ENCODE measurements around the gene AOPEP.
"Not testable (repeated sequence)": the region's sequence is repeated elsewhere in the genome, so short reads cannot be mapped to it uniquely, and the experiment has no call there.

The AOPEP gene

GRCh38 chr9:94945197-94946144, 219.0 kb downstream of the AOPEP start:
- no peak for DNase-seq

DNA sequence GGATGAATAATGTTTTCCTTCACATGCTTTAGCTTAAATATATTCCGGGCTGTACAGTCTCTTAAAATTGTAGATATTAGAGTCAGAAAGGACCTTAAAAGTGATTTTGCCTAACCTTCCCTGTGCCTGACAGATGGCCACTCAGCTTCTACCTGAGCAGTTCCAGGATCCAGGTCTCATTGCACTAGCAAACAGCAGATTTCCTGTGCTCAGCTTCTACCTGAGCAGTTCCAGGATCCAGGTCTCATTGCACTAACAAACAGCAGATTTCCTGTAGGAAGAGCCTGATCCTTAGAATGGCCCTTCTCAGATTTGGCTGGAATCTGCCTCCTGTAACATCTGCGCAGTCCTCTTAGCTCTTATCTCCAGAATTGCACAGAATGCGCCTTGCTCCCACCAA, 219.8 kb downstream of the AOPEP start:
- no peak for DNase-seq

- no peak for DNase-seq
Measured at GRCh38 chr9:94948567-94949235, 222.2 kb downstream of the AOPEP start.

DNA sequence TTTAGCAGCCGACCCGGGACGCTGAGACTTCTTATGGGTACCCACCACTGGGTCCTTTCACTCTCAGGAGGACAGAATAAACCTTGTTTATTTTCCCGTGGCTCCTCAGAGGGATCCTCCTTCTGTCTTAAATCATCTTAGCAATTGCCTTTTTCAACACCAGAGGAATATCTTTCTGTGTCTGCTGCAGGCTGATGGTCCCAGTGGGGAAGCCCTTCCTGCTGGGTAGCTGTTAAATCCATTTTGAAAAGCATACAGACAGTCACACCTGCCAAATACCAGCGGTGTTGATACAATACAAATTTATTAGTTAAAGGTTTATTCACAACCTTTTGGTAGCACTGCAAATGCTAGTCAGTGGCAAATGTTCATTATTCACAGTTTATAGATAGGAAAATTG, 222.9 kb downstream of the AOPEP start:
- DNase-seq: no peak

- DNase-seq: no peak
Measured at GRCh38 chr9:94950040-94950578, 223.6 kb downstream of the AOPEP start.

- no peak for DNase-seq
Measured at GRCh38 chr9:94950579-94951323, 224.3 kb downstream of the AOPEP start.

DNA sequence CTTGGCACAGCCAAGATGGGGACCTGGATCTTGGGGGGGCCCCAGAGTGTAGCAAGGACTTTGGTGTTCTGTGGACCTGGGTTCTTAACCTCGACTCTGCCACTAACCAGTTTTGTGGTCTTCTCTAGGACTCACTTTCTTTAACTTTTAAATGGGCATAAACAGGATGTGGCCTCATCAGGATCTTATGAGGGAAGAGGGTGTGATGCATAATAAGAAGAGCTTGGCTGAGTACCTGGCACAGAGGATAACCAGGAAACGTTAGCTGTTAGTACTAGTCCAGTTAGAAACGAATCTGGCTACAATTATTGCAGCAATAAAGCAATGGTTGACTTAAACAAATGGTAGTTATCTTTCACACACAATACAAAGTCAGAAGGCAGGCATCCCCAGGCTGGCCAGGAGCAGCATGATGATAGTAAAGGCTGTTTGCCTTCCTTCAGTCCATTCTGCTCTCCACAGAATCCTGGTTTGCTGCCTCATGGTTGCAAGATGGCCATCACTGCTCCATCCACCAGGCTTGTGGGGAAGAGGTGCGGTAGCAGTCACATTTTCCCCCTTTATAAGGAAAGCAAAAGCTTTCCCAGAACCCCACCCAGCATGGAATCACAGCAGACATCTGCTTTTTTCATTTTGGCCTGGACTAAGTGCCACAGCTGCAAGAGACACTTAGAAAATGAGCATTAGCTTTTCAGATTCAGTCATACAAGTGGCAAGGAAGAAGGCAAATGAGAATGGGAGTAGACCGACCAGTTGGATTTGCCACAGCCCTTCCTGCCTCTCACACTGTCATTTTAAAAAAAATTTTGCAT, 225.0 kb downstream of the AOPEP start:
- DNase-seq: no peak

GRCh38 chr9:94952565-94953373, 226.3 kb downstream of the AOPEP start:
- DNase-seq: no peak

- no peak for DNase-seq
Measured at GRCh38 chr9:94956731-94957130, 230.2 kb downstream of the AOPEP start.

DNA sequence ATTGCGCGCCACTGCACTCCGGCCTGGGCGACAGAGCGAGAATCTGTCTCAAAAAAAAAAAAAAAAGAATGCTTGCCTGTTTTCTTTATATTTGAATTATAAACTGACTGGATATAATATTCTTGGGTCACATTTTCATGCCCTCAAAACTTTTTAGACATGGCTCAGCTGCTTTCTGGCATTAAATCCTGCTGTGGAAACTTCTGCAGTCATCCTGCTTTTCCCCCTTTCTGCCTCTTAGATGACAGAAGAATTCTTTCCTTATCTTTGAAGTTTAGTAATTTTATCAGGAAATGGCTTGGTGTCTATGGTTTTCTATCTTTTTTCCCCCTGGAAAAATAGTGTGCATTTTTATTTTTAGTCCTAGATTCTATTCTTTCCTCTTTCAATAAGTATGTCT, 234.5 kb downstream of the AOPEP start:
- DNase-seq: no peak

- DNase-seq: no peak
Measured at GRCh38 chr9:94961870-94962269, 235.4 kb downstream of the AOPEP start.

DNA sequence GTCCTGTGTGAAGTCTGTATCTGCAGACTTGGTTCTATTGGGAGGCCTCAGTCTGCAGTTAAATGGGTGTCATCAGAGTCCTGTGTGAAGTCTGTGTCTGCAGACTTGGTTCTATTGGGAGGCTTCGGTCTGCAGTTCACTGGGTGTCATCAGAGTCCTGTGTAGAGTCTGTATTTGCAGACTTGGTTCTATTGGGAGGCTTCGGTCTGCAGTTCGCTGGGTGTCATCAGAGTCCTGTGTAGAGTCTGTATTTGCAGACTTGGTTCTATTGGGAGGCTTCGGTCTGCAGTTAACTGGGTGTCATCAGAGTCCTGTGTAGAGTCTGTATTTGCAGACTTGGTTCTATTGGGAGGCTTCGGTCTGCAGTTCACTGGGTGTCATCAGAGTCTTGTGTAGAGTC, 239.1 kb downstream of the AOPEP start:
- DNase-seq: not testable (repeated sequence)

DNA sequence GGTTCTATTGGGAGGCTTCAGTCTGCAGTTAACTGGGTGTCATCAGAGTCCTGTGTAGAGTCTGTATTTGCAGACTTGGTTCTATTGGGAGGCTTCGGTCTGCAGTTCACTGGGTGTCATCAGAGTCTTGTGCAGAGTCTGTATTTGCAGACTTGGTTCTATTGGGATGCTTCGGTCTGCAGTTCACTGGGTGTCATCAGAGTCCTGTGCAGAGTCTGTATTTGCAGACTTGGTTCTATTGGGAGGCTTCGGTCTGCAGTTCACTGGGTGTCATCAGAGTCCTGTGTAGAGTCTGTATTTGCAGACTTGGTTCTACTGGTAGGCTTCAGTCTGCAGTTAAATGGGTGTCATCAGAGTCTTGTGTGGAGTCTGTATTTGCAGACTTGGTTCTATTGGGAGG, 239.5 kb downstream of the AOPEP start:
- not testable (repeated sequence) for DNase-seq

DNA sequence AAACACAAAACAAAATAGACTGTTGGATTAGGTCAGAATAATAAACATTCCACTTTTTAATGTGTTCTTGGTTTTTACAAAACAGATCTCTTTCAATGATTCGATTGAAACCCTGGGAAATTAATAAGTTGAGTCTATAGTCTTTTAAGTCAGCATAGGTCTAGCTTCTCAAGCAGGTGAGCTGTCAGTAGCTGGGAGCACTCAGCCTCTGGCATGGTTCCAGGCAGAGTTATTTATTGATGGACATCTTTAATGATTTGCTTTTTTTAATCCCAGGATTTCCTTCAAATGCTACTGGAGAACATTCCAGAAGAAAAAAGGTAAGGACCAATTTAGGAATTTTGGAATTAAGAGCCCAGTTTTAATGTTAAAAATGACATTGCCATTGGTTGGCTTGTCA, 241.0 kb downstream of the AOPEP start:
- no peak for DNase-seq

DNA sequence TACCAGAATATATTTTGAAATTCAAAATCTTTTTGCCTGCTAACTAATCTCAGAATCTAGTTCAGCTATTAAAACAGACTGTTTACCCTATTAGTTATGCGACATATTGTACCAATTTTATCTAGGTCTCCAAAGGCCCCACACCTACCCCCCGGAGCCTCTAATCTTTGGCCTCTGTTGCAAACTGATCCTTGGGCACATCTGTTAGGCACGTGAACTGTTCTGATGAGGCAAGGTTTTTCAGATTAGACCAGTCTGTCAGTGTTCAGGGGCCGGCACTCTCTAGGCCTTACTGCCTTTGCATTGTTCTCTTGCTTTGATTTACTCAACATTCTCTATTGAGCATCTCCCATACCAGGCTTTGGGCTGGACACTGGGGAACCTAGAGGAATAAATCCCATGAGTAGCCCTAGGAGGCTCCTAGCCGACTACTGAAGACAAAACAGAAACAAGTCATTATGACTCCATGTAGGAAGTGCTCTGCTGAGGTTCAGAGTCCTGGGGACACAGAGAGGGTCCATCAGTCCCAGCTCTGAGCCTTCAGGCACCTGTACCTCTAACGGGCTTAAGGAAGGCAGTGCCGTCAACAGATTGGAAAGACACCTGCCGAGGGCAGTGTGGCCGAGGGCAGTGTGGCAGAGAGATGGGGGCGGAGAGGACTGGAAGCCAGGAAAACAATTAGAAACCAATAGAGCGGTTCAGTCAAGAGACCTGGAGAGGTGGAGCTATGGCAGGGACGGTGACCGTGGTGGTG, 245.1 kb downstream of the AOPEP start:
- no peak for DNase-seq

- DNase-seq: no peak
Measured at GRCh38 chr9:94973451-94973941, 247.0 kb downstream of the AOPEP start.

GRCh38 chr9:94974154-94974879, 247.8 kb downstream of the AOPEP start:
- no peak for DNase-seq

DNA sequence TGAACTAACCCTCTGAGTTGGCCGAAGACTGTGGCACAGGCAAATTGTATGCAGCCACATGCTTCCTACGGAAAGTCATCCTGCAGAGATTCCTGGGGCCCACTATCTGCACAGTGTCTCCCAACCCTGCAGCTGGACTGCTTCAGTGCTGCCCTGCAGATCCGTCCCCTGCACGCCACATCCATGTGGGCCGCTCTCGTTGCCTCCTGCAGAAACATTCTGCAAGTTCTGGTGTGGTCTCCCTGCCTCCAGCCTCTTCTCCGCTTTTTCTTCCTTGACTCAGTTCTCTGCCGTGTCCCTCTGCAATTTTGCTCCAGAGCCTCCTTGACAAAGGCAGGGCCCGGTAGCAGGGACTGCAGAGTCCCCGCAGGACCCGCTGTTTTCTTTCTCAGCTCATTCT, 249.0 kb downstream of the AOPEP start:
- no peak for DNase-seq

GRCh38 chr9:94976077-94976476, 249.6 kb downstream of the AOPEP start:
- no peak for DNase-seq

DNA sequence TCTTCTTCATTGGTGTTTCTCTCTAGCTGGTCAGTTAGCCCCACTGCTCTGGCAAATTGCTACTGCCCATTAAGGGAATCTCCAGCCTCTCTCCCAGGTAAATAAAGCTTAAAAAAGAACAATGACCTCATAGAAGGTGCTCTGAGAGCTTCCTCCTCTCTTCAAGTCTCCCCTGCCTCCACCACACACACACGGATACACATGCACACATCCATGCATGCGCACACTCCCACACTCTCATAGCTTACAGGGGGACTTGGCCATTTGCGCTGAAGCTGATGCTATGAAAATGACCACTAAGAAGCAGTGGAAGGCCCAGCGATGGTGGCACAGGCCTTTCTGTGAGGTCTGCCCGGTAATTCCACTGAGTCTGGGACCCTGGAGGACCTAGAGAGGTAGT, 250.9 kb downstream of the AOPEP start:
- no peak for DNase-seq
